Keratinocyte (primary cell): ENCODE data around the gene ACTL10. TPM values are rescaled to one million over a fixed set of nuclear protein-coding genes. Genes with fewer than 3 reads are reported as not detected.
A peak's percentile ranks its signal among the peaks of the same experiment; 100 is the strongest.

ENCODE experiments used
- DNase-seq: peaks from one replicate; pipeline ENCODE4 v3.0.0-alpha.2; 2011; ENCODE audit warnings: low read depth, missing footprints, low spot score
- FAIRE-seq: peaks from 2 replicates; lab custom pipeline; 2011; peaks lifted over from hg19 to GRCh38; lab: Jason Lieb, UNC
- H2AFZ ChIP-seq: 2 replicates; pipeline ENCODE4 v1.6.0; 2012; ENCODE audit warnings: low read length, control low read depth, inconsistent platforms; ENCODE audit not compliant: control insufficient read depth
- H3K27ac ChIP-seq: 2 replicates; pipeline ENCODE4 v1.5.1; 2011; ENCODE audit warnings: low read length; ENCODE audit not compliant: control insufficient read depth, insufficient read depth
- H3K27me3 ChIP-seq: 3 replicates; pipeline ENCODE4 v1.6.0; 2011; ENCODE audit warnings: low read length; ENCODE audit not compliant: control insufficient read depth, insufficient read depth; ENCODE audit errors: extremely low read depth
- H3K36me3 ChIP-seq, 2 experiments: 2 replicates in 1 of 2; 3 replicates in 1 of 2; pipeline ENCODE4 v1.5.1; 2011; ENCODE audit warnings: low read length in 2 of 2, mild to moderate bottlenecking in 1 of 2; ENCODE audit not compliant: control insufficient read depth in 2 of 2, insufficient read depth in 2 of 2; ENCODE audit errors: extremely low read depth in 1 of 2
- H3K4me1 ChIP-seq: 3 replicates; pipeline ENCODE4 v1.5.1; 2011; ENCODE audit warnings: low read length; ENCODE audit not compliant: control insufficient read depth, insufficient read depth; ENCODE audit errors: extremely low read depth
- H3K4me2 ChIP-seq: 3 replicates; pipeline ENCODE4 v1.6.0; 2011; ENCODE audit warnings: low read depth, low read length; ENCODE audit not compliant: control insufficient read depth, insufficient read depth; ENCODE audit errors: extremely low read depth
- H3K4me3 ChIP-seq, 3 experiments: fragments of 200-600 bp in 1 of 3; sonication (generic) in 1 of 3; 2 replicates in 2 of 3; 3 replicates in 1 of 3; pipeline ENCODE4 v1.5.1; 2011 to 2016; ENCODE audit warnings: low read length in 3 of 3, mild to moderate bottlenecking in 3 of 3, control low read depth in 2 of 3, inconsistent platforms in 1 of 3, low read depth in 1 of 3, mixed read lengths in 1 of 3, mixed run types in 1 of 3, moderate library complexity in 1 of 3; ENCODE audit not compliant: control insufficient read depth in 2 of 3, insufficient read depth in 2 of 3; ENCODE audit errors: extremely low read depth in 1 of 3
- H3K79me2 ChIP-seq: 2 replicates; pipeline ENCODE4 v1.6.0; 2012; ENCODE audit warnings: low read length; ENCODE audit not compliant: control insufficient read depth, insufficient read depth
- H3K9ac ChIP-seq: 3 replicates; pipeline ENCODE4 v1.6.0; 2011; ENCODE audit warnings: low read length; ENCODE audit not compliant: control insufficient read depth, insufficient read depth; ENCODE audit errors: extremely low read depth
- H3K9me1 ChIP-seq: 3 replicates; pipeline ENCODE4 v1.6.0; 2011; ENCODE audit warnings: low read length; ENCODE audit not compliant: control insufficient read depth, insufficient read depth; ENCODE audit errors: extremely low read depth
- H3K9me3 ChIP-seq: 2 replicates; pipeline ENCODE4 v1.5.1; 2012; ENCODE audit warnings: low read depth, low read length; ENCODE audit not compliant: control insufficient read depth
- H4K20me1 ChIP-seq: 3 replicates; pipeline ENCODE4 v1.6.0; 2011; ENCODE audit warnings: low read length; ENCODE audit not compliant: control insufficient read depth, insufficient read depth; ENCODE audit errors: extremely low read depth
- EZH2 ChIP-seq: IDR thresholded peaks from one replicate; pipeline ENCODE4 v1.6.1; 2012; ENCODE audit warnings: inconsistent platforms, mild to moderate bottlenecking, low read length, moderate library complexity
- dilution Hi-C: fragments of 300-500 bp; cut with MboI; formaldehyde crosslinking; loops from one replicate; pipeline ENCODE4 v1.7.0; 2020; ENCODE audit warnings: low sequenced_read_pairs; ENCODE audit not compliant: extremely low pct_ligation_motif_present
- polyA plus RNA-seq, 5 experiments: library from polyadenylated mRNA; depleted of rRNA in 3 of 5; stranded (reverse) in 3 of 5; stranded (forward) in 1 of 5; unstranded in 1 of 5; fragments of >200 nt; gene quantifications; 1 replicate in 1 of 5; 2 replicates in 3 of 5; 3 replicates in 1 of 5; pipeline versions ENCODE4 v1.2.1 to v1.2.3, GENCODE V29; 2011 to 2012; ENCODE audit warnings: missing spikeins in 2 of 5, low read depth in 1 of 5, low replicate concordance in 1 of 5
- TF ChIP-seq, protein P1 (sequence below), 3 experiments: IDR thresholded peaks in 1 of 3; conservative IDR thresholded peaks in 1 of 3; optimal IDR thresholded peaks in 1 of 3; 2 replicates in 2 of 3; 3 replicates in 1 of 3; pipeline versions ENCODE3 to v1.5.1; 2011; ENCODE audit warnings: low read length in 3 of 3, mild to moderate bottlenecking in 3 of 3, moderate library complexity in 2 of 3, control low read depth in 1 of 3, inconsistent platforms in 1 of 3; ENCODE audit not compliant: insufficient read depth in 2 of 3; ENCODE audit errors: extremely low read depth in 1 of 3

The ACTL10 gene
- polyA plus RNA-seq, 1 donor (not counting 4 experiments of a cell fraction or from before 2014, with no cell fraction given), result 0.28 TPM

- Histone ChIP-seq H3K9me1 (no peaks in the 10 kb centered on the region), H3K9ac (peak overlapping the region; percentile 19), H2AFZ (peak overlapping the region; percentile 34), H4K20me1 (no peaks in the 10 kb centered on the region), H3K9me3 (no peaks in the 10 kb centered on the region), H3K4me1 (peaks cover 2% of the 10 kb centered on the region), H3K4me2 (peak overlapping the region; percentile 77), H3K4me3 (peak overlapping the region in 1 of 3 experiments; percentile 49), H3K27me3 (no peaks in the 10 kb centered on the region), H3K36me3 (no peaks in the 10 kb centered on the region), H3K79me2 (no peaks in the 10 kb centered on the region), H3K27ac (no peak overlapping the region)
- FAIRE-seq (no peak), DNase-seq (no peak)
- dilution Hi-C loops, result no loop called here
- TF ChIP-seq, protein P1, sequence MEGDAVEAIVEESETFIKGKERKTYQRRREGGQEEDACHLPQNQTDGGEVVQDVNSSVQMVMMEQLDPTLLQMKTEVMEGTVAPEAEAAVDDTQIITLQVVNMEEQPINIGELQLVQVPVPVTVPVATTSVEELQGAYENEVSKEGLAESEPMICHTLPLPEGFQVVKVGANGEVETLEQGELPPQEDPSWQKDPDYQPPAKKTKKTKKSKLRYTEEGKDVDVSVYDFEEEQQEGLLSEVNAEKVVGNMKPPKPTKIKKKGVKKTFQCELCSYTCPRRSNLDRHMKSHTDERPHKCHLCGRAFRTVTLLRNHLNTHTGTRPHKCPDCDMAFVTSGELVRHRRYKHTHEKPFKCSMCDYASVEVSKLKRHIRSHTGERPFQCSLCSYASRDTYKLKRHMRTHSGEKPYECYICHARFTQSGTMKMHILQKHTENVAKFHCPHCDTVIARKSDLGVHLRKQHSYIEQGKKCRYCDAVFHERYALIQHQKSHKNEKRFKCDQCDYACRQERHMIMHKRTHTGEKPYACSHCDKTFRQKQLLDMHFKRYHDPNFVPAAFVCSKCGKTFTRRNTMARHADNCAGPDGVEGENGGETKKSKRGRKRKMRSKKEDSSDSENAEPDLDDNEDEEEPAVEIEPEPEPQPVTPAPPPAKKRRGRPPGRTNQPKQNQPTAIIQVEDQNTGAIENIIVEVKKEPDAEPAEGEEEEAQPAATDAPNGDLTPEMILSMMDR (optimal IDR thresholded peaks at IDR 0.05 in 1 of 3, IDR thresholded peaks at IDR 0.05 in 1 of 3, conservative IDR thresholded peaks at IDR 0.05 in 1 of 3; ENCODE audit: extremely low read depth in 1 of 3, insufficient read depth in 2 of 3, low read length in 3 of 3), result no peak
- no peak for TF ChIP-seq EZH2
These were observed 8.6 kb downstream of the ACTL10 start for GRCh38 chr20:33675136-33675959.

GRCh38 chr20:33676121-33676520 is 9.4 kb downstream of the ACTL10 start:
- peaks cover 2% of the 10 kb centered on the region for H3K4me1 ChIP-seq
- dilution Hi-C loops, result no loop called here

More at GRCh38 chr20:33676121-33676520, 9.4 kb downstream of the ACTL10 start:
- Histone ChIP-seq H3K9me3 (no peaks in the 10 kb centered on the region), H3K36me3 (no peaks in the 10 kb centered on the region), H3K79me2 (no peaks in the 10 kb centered on the region), H2AFZ (no peak overlapping the region), H4K20me1 (no peaks in the 10 kb centered on the region), H3K27me3 (no peaks in the 10 kb centered on the region), H3K9me1 (no peaks in the 10 kb centered on the region), H3K4me2 (no peak overlapping the region), H3K27ac (no peak overlapping the region), H3K9ac (no peak overlapping the region), H3K4me3 (no peak overlapping the region)
- DNase-seq (no peak), FAIRE-seq (no peak)
- TF ChIP-seq, protein P1 (optimal IDR thresholded peaks at IDR 0.05 in 1 of 3, IDR thresholded peaks at IDR 0.05 in 1 of 3, conservative IDR thresholded peaks at IDR 0.05 in 1 of 3; ENCODE audit: extremely low read depth in 1 of 3, insufficient read depth in 2 of 3, low read length in 3 of 3), result no peak
- TF ChIP-seq EZH2, result no peak
